GM19467 (cell line): ENCODE measurements around the gene FTO.
"Not testable (repeated sequence)": the region's sequence is repeated elsewhere in the genome, so short reads cannot be mapped to it uniquely, and the experiment has no call there.

Source experiments
- ATAC-seq: cut with Tn5 transposase; IDR thresholded peaks from one replicate; pipeline ENCODE4 v1.9.1; 2021; ENCODE audit warnings: mild to moderate bottlenecking, moderate library complexity; ENCODE audit not compliant: unreplicated experiment

The FTO gene

GRCh38 chr16:53703590-53704444 is at the start of gene FTO, which contains the start of gene RPGRIP1L:
TSS of gene FTO (plus strand) at chr16:53704156.
TSS of gene RPGRIP1L (minus strand) at chr16:53703859. CDS start at chr16:53700723, 3,136 bp downstream.
- ATAC-seq = peak; percentile 99

DNA sequence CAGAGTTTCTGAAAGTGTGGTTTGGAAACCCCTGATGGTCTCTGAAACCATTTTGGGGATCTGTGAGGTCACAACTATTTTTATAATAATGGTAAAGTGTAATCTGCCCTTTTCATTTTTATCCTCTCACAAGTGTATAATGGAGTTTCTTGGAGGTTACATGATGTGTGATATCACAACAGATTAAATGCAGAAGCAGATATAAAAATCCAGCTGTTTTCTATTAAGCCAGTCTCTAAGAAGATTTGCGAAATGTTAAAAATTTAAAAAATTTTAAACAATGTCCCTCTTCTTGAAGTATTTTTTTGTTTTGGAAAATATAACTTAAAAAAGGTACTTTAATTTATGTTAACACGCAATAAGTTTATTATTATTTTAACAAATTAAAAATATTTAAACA is 49.0 kb upstream of the FTO start:
- no peak for ATAC-seq

GRCh38 chr16:53662072-53662471 is 41.9 kb upstream of the FTO start:
- no peak for ATAC-seq

DNA sequence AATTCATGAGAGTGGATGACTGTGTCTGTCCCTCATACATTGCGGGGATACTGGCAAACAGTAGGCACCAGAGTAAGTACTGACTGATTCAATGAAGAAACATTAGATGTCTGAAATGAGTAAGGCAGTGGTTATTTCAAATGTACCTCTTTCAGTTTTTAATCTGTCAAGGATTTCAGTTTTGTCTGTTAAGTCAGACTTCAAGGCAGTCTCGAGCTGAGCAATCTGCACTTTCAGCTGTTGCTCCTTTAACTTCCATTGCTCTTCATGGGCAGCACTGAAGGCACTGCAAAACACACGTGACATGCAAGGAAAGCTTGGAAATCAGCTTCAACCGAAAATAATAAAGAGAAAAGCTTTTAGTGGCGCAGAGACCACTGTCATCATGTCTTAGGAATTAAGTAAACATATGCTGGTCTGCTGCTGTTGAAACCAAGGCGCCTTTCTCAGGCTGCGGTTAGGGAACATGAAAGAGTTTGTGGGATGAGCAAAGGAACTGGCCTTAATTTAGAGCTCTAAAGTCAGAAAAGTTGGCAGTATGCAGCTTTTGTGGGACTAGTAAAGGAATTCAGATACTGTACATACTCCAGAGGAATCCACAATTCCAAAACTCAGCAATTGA is 39.1 kb upstream of the FTO start:
- ATAC-seq = no peak

DNA sequence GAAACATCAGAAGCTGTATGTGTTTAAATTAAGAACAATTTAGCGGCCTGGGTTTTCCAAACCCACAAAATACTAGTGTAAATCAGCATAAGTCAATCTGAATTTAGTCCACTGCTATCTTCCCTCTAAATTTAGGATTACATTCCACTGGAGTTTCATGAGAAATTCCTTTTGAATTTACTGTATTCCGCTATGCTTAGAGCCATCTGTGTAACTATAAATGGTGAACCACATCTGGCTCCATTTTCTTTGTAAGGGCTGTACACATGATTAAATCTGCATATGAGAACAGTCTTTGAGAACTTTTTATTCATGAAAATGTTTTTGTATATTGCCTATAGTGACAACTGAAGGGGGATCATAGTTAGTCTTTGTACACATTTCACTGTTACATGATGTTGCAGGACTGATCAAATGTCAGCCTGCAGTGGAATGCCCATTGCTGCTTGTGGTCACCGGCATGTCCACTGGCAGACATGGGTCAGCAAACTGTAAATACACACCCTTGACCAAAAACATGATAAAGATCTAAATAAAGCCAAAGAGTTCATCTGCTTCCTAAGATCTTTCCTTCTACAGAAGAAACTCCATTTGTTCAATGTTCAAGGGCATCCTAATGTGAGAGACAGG is 37.1 kb upstream of the FTO start:
- no peak for ATAC-seq

GRCh38 chr16:53668869-53669268 is 35.1 kb upstream of the FTO start:
- ATAC-seq = no peak

- no peak for ATAC-seq
Measured at GRCh38 chr16:53672461-53672860, 31.5 kb upstream of the FTO start.

DNA sequence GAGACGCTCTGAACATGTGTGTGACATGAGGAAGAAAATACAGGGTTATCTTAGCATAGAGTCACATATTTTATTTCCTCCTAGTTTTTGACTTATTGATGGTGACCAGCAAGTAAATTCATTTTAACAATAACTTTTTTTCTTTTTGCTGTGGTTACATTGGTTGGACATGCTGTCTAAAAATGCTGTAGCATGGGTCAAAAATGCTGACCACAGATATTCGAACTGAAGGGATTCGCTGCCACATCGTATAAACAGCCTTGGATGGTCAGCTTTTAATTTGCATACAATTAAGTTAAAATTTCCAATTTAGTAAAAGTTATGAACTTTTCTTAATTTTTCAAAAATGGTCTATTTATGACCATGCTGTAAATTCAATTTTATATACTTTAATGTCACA is 30.8 kb upstream of the FTO start:
- no peak for ATAC-seq

DNA sequence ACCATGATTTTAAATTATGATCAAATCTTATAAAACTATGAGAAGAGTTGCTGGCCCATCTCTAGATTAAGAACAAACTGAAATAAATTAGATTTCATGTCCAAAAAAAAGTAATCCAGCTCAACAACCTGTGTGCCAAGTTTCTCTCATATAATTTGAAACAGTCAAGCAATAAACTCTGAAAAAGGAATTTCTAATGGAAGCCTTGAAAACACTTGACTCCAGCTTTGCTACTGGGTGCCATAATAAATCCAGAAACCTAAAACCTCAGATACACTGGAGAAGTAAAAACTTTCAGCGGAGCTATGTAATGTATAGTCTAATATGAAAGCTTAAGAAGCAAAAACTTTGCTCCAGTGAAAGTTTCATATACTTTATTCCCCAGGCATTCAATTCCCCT is 25.8 kb upstream of the FTO start:
- no peak for ATAC-seq

GRCh38 chr16:53678756-53679343 is 25.1 kb upstream of the FTO start:
- ATAC-seq = no peak

GRCh38 chr16:53680756-53681155 is 23.2 kb upstream of the FTO start:
- ATAC-seq = no peak

GRCh38 chr16:53681354-53681753 is 22.6 kb upstream of the FTO start:
- no peak for ATAC-seq

DNA sequence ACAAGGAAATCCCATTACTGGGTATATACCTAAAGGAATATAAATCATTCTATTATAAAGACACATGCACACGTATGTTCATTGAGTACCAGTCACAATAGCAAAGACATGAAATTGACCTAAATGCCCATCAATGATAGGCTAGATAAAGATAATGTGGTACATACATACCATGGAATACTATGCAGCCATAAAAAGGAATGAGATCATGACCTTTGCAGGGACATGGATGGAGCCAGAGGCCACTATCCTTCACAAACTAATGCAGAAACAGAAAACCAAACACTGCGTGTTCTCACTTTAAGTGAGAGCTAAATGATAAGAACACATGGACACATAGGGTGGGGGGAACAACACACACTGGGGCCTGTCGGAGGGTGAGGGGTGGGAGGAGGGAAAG is 18.6 kb upstream of the FTO start:
- not testable (repeated sequence) for ATAC-seq

DNA sequence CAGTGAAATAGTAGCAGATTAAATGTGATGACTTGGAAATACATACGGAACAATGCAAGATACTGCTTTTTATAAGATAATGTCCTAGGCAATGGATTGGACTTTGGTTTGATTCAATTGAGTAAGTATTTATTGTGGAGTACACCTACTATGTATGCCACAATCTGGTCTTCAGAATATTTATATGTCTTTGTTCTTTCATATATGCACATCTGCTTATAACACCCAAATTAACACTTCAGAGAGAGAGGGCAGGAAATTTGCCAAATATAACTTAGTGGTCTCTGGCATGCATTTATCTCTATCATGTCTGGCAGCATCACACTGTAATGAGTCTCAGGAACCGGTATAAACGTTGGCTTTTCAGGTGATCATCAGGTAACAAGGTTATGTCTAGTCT is 17.2 kb upstream of the FTO start:
- no peak for ATAC-seq

- no peak for ATAC-seq
Measured at GRCh38 chr16:53689636-53690035, 14.3 kb upstream of the FTO start.

GRCh38 chr16:53690771-53691170 is 13.2 kb upstream of the FTO start:
- ATAC-seq = no peak

DNA sequence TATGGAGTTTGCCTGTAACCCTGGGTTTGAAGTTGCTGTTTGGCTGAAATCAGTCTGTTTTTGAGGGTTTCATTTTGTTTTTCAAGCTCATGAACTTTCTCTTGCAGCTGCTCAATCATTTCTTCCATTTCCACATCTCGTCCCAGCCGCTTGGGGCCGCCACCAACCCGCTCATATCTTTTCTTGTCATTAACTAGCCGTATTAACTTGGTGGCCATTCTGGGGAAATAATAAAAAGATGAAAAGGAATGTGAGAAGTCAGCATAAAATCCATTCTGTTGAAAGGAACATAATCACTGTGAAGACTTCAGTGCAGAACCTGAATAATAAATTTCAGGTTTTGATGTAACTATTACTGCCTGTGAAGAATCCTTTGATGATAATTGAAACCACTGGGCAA is 11.8 kb upstream of the FTO start:
- no peak for ATAC-seq

GRCh38 chr16:53693320-53693719 is 10.6 kb upstream of the FTO start:
- ATAC-seq = no peak

GRCh38 chr16:53695070-53695469 is 8.9 kb upstream of the FTO start:
- no peak for ATAC-seq

GRCh38 chr16:53698271-53698670 is 5.7 kb upstream of the FTO start:
- ATAC-seq = not testable (repeated sequence)

- ATAC-seq = no peak
Measured at GRCh38 chr16:53704445-53704813, 473 bp downstream of the FTO start.

GRCh38 chr16:53707671-53708070 is 3.7 kb downstream of the FTO start:
- ATAC-seq = no peak
